ENCODE results near the gene FGD3.

FGD3 gene

DNA sequence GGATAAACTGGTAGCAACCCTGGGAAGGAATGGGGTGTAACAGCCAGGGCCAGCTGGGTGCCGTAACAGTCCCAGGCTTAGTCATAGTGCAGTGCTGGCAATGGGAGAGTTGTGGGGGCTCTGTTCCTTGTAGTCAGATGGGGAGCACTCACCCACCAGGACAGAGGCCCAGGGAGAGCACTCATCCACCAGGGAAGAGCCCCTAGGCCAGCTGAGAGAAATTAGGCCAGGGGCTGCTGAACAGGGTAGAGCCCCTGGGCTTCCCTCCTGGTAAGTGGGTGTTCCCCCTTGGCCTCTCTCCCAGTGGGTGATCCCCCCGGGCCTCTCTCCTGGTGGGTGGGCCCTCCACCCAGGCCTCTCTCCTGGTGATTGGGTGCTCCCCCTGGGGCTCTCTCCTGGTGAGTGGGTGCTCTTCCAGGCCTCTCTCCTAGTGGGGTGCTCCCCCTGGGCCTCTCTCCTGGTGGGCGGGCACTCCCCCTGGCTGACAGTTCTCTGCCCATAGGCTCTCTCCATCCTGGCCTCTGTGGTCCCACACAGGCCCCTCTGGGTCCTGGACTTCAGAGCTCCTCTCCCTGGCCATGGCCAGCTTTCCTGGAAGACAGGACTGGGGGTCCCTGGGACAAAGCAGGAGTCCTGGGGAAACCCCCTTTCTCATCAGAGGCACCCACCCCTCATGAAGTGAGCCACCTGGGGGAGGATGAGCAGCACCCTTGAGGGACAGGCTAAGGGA is 13.4 kb downstream of the FGD3 start:
- Histone ChIP-seq H3K4me1 (ENCODE audit: control insufficient read depth in 1 of 2, insufficient read depth in 2 of 2, low read length in 2 of 2) (no peaks in the 10 kb centered on the region), H3K27ac (ENCODE audit: low read length) (no peak overlapping the region), H3K27me3 (ENCODE audit: low read depth, low read length) (no peaks in the 10 kb centered on the region), H3K36me3 (ENCODE audit: control insufficient read depth in 1 of 2, insufficient read depth in 2 of 2, low read length in 2 of 2) (no peaks in the 10 kb centered on the region), H3K9me3 (ENCODE audit: control insufficient read depth in 1 of 2, low read length in 2 of 2) (peaks cover 0 to 3% of the 10 kb centered on the region in 2 donors), H3K4me3 (ENCODE audit: low read depth in 1 of 2, low read length in 2 of 2) (no peak overlapping the region)

DNA sequence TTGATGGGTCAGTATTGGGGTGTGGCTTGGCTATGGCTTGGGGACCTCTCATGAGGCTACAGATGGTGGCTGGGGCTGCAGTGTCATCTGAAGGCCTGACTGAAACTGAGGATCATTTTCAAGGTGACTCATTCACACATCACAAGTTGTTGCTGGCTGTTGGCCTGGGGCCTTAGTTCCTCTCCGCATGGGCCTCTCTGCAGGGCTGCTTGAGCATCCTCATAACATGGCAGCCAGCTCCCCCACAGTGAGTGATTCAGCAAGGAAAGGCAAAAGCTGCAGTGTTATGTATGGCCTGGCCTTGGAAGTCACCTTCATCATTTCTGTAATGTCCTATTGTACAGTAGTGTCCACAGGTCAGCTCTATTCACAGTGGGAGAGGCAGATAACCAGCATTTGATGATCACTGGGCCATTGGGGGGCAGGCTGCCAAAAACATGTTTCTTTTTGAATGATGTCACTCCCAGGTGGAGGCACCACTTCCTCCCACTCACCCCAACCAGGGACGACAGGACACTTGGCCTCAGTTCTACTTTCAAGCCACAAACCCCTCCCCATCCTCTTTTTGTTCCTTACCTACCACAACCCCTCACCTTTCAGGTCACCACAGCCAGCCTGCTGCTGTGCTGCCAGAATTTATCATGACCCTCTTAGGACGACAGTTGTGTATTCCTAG is 14.4 kb downstream of the FGD3 start:
- no peaks in the 10 kb centered on the region for H3K36me3 ChIP-seq (ENCODE audit: control insufficient read depth in 1 of 2, insufficient read depth in 2 of 2, low read length in 2 of 2)
- no peak overlapping the region for H3K4me3 ChIP-seq (ENCODE audit: low read depth in 1 of 2, low read length in 2 of 2)
- no peaks in the 10 kb centered on the region for H3K27me3 ChIP-seq (ENCODE audit: low read depth, low read length)
- no peak overlapping the region for H3K27ac ChIP-seq (ENCODE audit: low read length)
- peaks cover 0 to 3% of the 10 kb centered on the region in 2 donors for H3K9me3 ChIP-seq (ENCODE audit: control insufficient read depth in 1 of 2, low read length in 2 of 2)
- H3K4me1 ChIP-seq (ENCODE audit: control insufficient read depth in 1 of 2, insufficient read depth in 2 of 2, low read length in 2 of 2) = no peaks in the 10 kb centered on the region

DNA sequence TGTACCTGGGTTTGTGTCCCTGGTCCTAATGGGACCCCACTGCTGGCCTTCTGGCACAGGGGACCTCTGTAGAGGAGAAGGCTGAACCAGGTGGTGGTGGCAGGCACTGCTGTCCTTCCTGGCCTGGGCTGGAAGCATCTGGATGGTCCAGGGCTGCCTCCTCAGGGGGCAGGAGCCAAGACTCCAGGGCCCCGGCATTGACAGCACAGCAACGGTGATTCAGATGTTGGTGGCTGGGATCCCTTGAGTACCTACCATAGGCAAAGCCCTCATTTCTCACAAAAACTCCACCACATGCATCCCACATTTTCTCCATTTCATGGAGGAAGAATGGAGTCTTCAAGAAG is 15.0 kb downstream of the FGD3 start:
- H3K4me3 ChIP-seq (ENCODE audit: low read depth in 1 of 2, low read length in 2 of 2) = no peak overlapping the region
- H3K27ac ChIP-seq (ENCODE audit: low read length) = no peak overlapping the region
- H3K9me3 ChIP-seq (ENCODE audit: control insufficient read depth in 1 of 2, low read length in 2 of 2) = peaks cover 0 to 3% of the 10 kb centered on the region in 2 donors
- no peaks in the 10 kb centered on the region for H3K27me3 ChIP-seq (ENCODE audit: low read depth, low read length)
- H3K36me3 ChIP-seq (ENCODE audit: control insufficient read depth in 1 of 2, insufficient read depth in 2 of 2, low read length in 2 of 2) = no peaks in the 10 kb centered on the region
- H3K4me1 ChIP-seq (ENCODE audit: control insufficient read depth in 1 of 2, insufficient read depth in 2 of 2, low read length in 2 of 2) = no peaks in the 10 kb centered on the region

DNA sequence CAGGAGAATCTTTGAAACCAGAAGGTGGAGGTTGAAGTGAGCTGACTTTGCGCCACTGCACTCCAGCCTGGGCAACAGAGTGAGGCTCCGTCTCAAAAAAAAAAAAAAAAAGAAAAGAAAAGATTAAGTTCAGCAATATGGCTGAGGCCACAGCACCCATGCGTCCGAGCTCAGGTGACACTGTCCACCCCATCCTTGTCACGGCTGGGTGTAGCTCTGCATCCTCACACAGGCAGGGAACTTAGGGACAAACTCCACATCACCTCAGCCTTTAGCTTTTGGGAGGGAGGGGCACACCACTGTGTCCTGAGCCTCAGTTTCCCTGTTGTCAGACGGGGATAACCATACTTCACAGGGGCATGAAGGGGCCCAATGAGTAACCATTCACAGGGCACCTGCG is 15.5 kb downstream of the FGD3 start:
- H3K4me1 ChIP-seq (ENCODE audit: control insufficient read depth in 1 of 2, insufficient read depth in 2 of 2, low read length in 2 of 2) = no peaks in the 10 kb centered on the region
- no peaks in the 10 kb centered on the region for H3K36me3 ChIP-seq (ENCODE audit: control insufficient read depth in 1 of 2, insufficient read depth in 2 of 2, low read length in 2 of 2)
- no peak overlapping the region for H3K27ac ChIP-seq (ENCODE audit: low read length)
- no peaks in the 10 kb centered on the region for H3K27me3 ChIP-seq (ENCODE audit: low read depth, low read length)
- no peak overlapping the region for H3K4me3 ChIP-seq (ENCODE audit: low read depth in 1 of 2, low read length in 2 of 2)
- H3K9me3 ChIP-seq (ENCODE audit: control insufficient read depth in 1 of 2, low read length in 2 of 2) = peaks cover 0 to 3% of the 10 kb centered on the region in 2 donors

DNA sequence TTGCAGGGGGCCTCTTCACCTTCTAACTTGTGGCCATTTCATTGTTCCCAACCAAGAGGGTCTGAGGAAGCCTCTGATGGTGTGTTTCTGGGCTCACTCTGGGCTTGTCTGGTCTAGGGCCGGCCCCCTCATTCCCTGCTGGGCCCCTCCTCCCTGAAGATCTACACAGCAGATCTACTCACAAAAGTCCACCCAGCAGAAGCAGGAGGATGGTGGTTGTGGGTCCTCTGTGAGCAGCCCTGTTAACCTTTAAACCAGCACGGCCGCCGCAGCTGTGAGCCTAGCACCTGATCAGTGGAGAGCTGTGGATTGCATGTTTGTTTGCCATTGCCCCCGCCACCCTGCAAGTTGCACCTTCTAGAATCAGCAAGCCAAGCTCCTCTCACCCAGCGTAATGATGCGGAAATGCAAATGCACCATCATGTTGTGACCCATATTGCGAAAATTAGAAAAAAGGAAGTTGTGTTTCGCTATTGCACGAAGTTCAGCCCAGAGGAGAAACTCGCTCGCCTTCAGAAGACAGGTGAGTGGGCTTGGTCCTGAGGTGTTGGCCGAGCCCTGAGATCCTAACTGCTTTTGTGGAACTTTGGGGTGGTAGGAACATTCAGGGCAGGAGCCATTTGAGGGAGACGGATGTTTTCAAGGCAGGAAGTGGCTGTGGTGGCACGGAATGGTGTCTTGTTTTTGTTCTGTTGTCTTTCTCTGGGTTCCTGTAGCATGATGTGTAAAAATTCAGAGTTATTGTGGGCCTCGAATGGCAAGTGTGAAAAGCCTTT is 16.7 kb downstream of the FGD3 start:
- Histone ChIP-seq H3K27ac (ENCODE audit: low read length) (peak overlapping the region; percentile 82), H3K36me3 (ENCODE audit: control insufficient read depth in 1 of 2, insufficient read depth in 2 of 2, low read length in 2 of 2) (no peaks in the 10 kb centered on the region), H3K4me1 (ENCODE audit: control insufficient read depth in 1 of 2, insufficient read depth in 2 of 2, low read length in 2 of 2) (no peaks in the 10 kb centered on the region), H3K9me3 (ENCODE audit: control insufficient read depth in 1 of 2, low read length in 2 of 2) (peaks cover 0 to 3% of the 10 kb centered on the region in 2 donors), H3K4me3 (ENCODE audit: low read depth in 1 of 2, low read length in 2 of 2) (peak overlapping the region; percentile 47 to 63), H3K27me3 (ENCODE audit: low read depth, low read length) (no peaks in the 10 kb centered on the region)

DNA sequence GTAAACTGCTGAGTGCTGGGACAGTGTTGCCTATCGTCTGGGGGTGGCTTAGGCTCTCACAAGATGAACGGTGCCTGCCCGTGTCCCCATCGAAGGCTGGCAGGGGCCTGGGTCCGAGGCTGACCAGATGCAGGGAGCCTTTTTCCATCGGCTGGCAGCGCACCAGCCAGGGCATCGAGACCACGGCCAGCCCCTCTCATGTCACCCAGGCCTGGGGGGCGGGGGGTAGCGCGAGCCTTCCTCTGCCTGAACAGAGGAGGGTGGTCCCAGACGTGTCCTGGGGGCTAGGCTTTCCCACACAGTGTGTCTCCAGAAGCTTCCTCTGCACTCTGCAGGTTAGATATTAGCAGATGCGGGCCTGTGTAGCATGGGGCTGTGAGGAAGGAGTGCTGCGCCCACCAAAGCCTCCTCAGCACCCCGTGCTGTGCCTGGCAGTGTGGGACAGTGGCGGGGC is 17.3 kb downstream of the FGD3 start:
- Histone ChIP-seq H3K27ac (ENCODE audit: low read length) (peak overlapping the region; percentile 82), H3K4me3 (ENCODE audit: low read depth in 1 of 2, low read length in 2 of 2) (peak overlapping the region; percentile 47 to 63), H3K9me3 (ENCODE audit: control insufficient read depth in 1 of 2, low read length in 2 of 2) (peaks cover 0 to 3% of the 10 kb centered on the region in 2 donors), H3K4me1 (ENCODE audit: control insufficient read depth in 1 of 2, insufficient read depth in 2 of 2, low read length in 2 of 2) (no peaks in the 10 kb centered on the region), H3K27me3 (ENCODE audit: low read depth, low read length) (no peaks in the 10 kb centered on the region), H3K36me3 (ENCODE audit: control insufficient read depth in 1 of 2, insufficient read depth in 2 of 2, low read length in 2 of 2) (no peaks in the 10 kb centered on the region)

DNA sequence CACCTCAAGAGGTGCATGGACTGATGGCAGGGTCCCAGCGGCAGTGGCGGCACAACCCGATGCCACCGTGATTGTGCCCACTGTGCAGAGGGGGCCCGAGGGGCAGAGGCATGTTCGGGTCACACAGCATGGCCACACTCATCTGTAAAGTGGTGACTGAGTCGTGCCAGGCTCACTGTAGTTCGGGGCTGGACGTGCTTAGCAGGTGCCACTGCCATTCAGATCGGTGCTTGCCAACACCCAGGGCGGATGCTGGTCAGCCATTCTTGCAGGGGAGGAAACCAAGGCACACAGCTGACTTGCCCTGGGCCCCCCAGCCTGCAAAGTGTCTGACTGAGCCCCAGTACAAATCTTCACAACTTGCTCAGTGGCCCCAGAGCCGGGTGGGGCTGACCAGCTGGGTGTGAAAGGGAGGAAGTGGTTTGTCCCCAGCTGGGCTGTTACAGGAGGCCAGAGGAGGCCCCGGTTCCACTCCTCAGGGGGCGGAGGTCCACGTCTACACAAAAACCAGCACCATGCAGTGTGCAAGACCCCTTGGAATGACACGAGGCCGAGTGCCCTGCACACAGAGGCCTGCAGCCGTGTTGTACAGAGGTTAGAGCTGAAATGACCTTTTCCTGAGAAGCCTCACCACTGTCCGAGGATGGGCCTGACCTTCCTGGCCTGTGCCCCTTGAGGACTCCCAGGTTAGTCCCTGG is 17.9 kb downstream of the FGD3 start:
- Histone ChIP-seq H3K9me3 (ENCODE audit: control insufficient read depth in 1 of 2, low read length in 2 of 2) (peaks cover 0 to 3% of the 10 kb centered on the region in 2 donors), H3K27me3 (ENCODE audit: low read depth, low read length) (no peaks in the 10 kb centered on the region), H3K36me3 (ENCODE audit: control insufficient read depth in 1 of 2, insufficient read depth in 2 of 2, low read length in 2 of 2) (no peaks in the 10 kb centered on the region), H3K4me3 (ENCODE audit: low read depth in 1 of 2, low read length in 2 of 2) (peak overlapping the region; percentile 47 to 63), H3K27ac (ENCODE audit: low read length) (peak overlapping the region; percentile 82), H3K4me1 (ENCODE audit: control insufficient read depth in 1 of 2, insufficient read depth in 2 of 2, low read length in 2 of 2) (no peaks in the 10 kb centered on the region)

DNA sequence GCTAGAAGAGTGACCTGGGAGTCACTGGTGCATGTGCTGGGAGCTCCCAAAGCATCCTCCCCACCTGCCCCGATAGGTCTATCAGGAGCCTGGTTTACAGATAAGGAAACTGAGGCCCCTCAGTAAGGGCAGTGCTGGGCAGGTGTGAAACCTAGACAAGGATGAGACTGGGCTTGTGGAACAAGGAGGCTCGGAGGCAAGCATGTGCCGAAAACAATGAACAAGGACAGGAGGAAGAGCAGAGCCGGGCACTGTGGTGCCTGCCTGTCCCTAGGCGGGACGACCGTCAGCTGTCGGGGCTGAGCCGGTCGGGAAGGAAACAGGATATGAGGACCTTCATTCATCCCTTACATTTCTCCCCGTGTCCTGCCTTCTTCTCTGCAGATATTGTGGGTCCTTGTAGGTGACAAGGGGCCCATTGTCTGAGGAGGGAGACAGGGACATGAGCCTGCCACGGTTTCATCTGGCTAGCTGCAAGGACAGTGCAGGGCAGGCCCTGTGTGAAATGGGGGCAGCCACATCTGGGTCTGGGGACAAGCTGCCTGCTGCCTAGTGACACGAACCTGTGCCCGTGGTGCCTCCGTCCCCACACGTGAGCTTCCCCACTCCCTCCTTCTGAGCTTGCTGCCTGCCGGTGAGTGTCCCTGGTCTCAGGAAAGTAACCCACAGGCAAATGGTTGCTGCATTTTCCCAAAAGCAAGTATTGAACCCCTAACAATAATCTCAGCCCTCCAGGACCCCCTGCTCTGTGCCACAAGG is 18.6 kb downstream of the FGD3 start:
- H3K27ac ChIP-seq (ENCODE audit: low read length) = no peak overlapping the region
- H3K27me3 ChIP-seq (ENCODE audit: low read depth, low read length) = no peaks in the 10 kb centered on the region
- no peaks in the 10 kb centered on the region for H3K36me3 ChIP-seq (ENCODE audit: control insufficient read depth in 1 of 2, insufficient read depth in 2 of 2, low read length in 2 of 2)
- peak overlapping the region; percentile 47 to 63 for H3K4me3 ChIP-seq (ENCODE audit: low read depth in 1 of 2, low read length in 2 of 2)
- peaks cover 0 to 3% of the 10 kb centered on the region in 2 donors for H3K9me3 ChIP-seq (ENCODE audit: control insufficient read depth in 1 of 2, low read length in 2 of 2)
- no peaks in the 10 kb centered on the region for H3K4me1 ChIP-seq (ENCODE audit: control insufficient read depth in 1 of 2, insufficient read depth in 2 of 2, low read length in 2 of 2)

DNA sequence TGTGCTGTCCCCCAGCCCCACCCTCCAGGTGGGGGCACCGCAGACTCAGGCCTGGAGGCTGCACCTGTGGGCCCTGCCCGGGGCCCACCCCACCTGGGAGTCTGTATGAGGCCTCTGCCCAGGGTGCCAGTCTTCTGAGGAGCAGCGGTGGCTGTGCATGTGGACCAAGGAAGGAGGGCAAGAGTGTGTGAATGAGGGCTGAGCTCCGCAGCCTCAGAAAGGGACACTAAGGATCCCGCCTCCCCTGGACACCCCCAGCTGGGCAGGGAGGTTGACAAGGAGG is 19.1 kb downstream of the FGD3 start:
- Histone ChIP-seq H3K4me3 (ENCODE audit: low read depth in 1 of 2, low read length in 2 of 2) (no peak overlapping the region), H3K27me3 (ENCODE audit: low read depth, low read length) (no peaks in the 10 kb centered on the region), H3K36me3 (ENCODE audit: control insufficient read depth in 1 of 2, insufficient read depth in 2 of 2, low read length in 2 of 2) (no peaks in the 10 kb centered on the region), H3K4me1 (ENCODE audit: control insufficient read depth in 1 of 2, insufficient read depth in 2 of 2, low read length in 2 of 2) (no peaks in the 10 kb centered on the region), H3K9me3 (ENCODE audit: control insufficient read depth in 1 of 2, low read length in 2 of 2) (peaks cover 0 to 3% of the 10 kb centered on the region in 2 donors), H3K27ac (ENCODE audit: low read length) (no peak overlapping the region)

DNA sequence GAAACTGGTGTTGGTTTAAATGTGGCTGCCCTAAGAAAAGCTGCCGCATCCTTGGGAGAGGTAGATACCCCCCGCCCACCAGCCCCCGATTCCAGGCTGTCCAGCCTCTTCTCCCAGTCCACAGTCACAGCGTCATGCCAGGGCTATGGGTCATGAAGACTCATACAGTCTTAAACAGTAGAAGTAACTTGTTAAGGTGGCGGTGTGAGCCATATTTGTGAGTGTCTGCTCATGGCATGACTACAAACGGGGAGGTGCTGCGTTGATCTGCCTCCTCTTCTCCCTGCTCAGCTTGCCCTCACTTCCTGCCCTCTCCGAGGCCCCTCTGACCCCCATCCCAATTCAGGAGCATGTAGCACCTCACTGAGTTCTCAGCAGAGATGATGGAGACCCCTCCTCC is 20.8 kb downstream of the FGD3 start:
- H3K4me1 ChIP-seq (ENCODE audit: control insufficient read depth in 1 of 2, insufficient read depth in 2 of 2, low read length in 2 of 2) = no peaks in the 10 kb centered on the region
- H3K4me3 ChIP-seq (ENCODE audit: low read depth in 1 of 2, low read length in 2 of 2) = no peak overlapping the region
- H3K9me3 ChIP-seq (ENCODE audit: control insufficient read depth in 1 of 2, low read length in 2 of 2) = no peaks in the 10 kb centered on the region
- no peaks in the 10 kb centered on the region for H3K27me3 ChIP-seq (ENCODE audit: low read depth, low read length)
- no peaks in the 10 kb centered on the region for H3K36me3 ChIP-seq (ENCODE audit: control insufficient read depth in 1 of 2, insufficient read depth in 2 of 2, low read length in 2 of 2)
- H3K27ac ChIP-seq (ENCODE audit: low read length) = no peak overlapping the region

All from muscle layer of duodenum (tissue), 2 donors.